ENCODE results near the gene DSTN. TPM values are rescaled to one million over a fixed set of nuclear protein-coding genes. Genes with fewer than 3 reads are reported as not detected.
A peak's percentile ranks its signal among the peaks of the same experiment; 100 is the strongest.

DSTN gene
- total and polyA plus RNA-seq, 9 of the 15 experiments (the other 6 are each of a cell fraction or from before 2014, with no cell fraction given), result 25.7 to 88.3 (median 61.0) TPM

DNA sequence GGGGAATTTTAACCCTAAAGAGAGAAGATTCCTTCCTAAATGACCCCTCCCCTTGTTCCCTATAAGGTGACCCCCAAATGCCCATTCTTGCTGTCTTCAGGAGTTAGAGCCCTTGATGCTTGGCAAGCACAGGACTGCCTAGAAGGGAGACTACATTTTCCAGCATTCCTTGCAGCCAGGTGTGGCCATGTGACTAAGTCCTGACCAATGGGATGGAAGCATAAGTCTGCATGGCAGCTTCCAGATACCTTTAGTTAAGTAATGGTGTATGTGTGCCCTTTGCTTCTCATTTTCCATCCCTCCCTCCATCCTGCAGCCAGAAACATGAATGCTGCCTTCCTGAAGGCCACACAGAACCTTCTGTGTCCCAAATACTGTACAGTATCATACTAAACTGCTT, 44.2 kb upstream of the DSTN start:
- Histone ChIP-seq H3K9ac (ENCODE audit: insufficient read depth in 1 of 2, low read depth in 2 of 2, low read length in 2 of 2) (no peak overlapping the region), H3K79me2 (ENCODE audit: control insufficient read depth, insufficient read depth, low read length) (no peaks in the 10 kb centered on the region), H4K20me1 (replicated peaks; ENCODE audit: control insufficient read depth, insufficient read depth, low read length) (no peaks in the 10 kb centered on the region), H3K27ac (ENCODE audit: extremely low read depth, low read depth, low read length) (no peak overlapping the region), H3K4me3 (no peak overlapping the region), H3K4me2 (ENCODE audit: insufficient read depth, low read length) (no peak overlapping the region), H2AFZ (ENCODE audit: low read depth, low read length) (peak overlapping the region; percentile 77; the same call in 1 of the 2 replicates), H3K9me3 (replicated peaks; ENCODE audit: control insufficient read depth, insufficient read depth, low read depth, low read length) (no peaks in the 10 kb centered on the region), H3K9me1 (ENCODE audit: control insufficient read depth, insufficient read depth, low read length) (no peaks in the 10 kb centered on the region), H3K27me3 (ENCODE audit: control insufficient read depth in 2 of 2, insufficient read depth in 2 of 2, low read length in 2 of 2) (peaks cover 0 to 19% of the 10 kb centered on the region in 2 experiments; a peak in 2 of 5 replicates), H3K4me1 (replicated peaks in 1 of 2; ENCODE audit: control insufficient read depth in 2 of 2, insufficient read depth in 2 of 2, low read length in 2 of 2) (0 out of 5 replicates have a peak, but pooled peaks cover 0 to under 1% of the 10 kb centered on the region in 2 experiments), H3K36me3 (ENCODE audit: control insufficient read depth, insufficient read depth, low read length) (no peaks in the 10 kb centered on the region)
- in situ Hi-C loops (cut with MboI), result no loop called here
- FAIRE-seq (peak; percentile 78), ATAC-seq (peak; percentile 92), DNase-seq (ENCODE audit: extremely low read depth in 1 of 4, low spot score in 3 of 4) (peak; percentile 28 to 48 (median 46))
- intact Hi-C loops (cut with micrococcal nuclease), result no loop called here
- ChIA-PET CTCF (ENCODE audit: low intra/inter-chr PET ratio) (no interaction called here), POLR2A (no interaction called here)
- BruUV-seq (replicated peaks), result no TSS peak
- TF ChIP-seq, protein P1, sequence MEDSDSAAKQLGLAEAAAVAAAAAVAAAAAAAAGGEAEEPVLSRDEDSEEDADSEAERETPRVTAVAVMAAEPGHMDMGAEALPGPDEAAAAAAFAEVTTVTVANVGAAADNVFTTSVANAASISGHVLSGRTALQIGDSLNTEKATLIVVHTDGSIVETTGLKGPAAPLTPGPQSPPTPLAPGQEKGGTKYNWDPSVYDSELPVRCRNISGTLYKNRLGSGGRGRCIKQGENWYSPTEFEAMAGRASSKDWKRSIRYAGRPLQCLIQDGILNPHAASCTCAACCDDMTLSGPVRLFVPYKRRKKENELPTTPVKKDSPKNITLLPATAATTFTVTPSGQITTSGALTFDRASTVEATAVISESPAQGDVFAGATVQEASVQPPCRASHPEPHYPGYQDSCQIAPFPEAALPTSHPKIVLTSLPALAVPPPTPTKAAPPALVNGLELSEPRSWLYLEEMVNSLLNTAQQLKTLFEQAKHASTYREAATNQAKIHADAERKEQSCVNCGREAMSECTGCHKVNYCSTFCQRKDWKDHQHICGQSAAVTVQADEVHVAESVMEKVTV (CRISPR knock-in tag; IDR thresholded peaks at IDR 0.05), result no peak
- TF ChIP-seq ZNF224 (CRISPR knock-in tag; IDR thresholded peaks at IDR 0.05) (no peak), ZNF785 (CRISPR knock-in tag; IDR thresholded peaks at IDR 0.05) (no peak), CHD4 (IDR thresholded peaks at IDR 0.05; ENCODE audit: insufficient read depth, insufficient replicate concordance, low read depth, low read length, poor library complexity, severe bottlenecking) (no peak), KLF10 (CRISPR knock-in tag; IDR thresholded peaks at IDR 0.05) (no peak), LEF1 (IDR thresholded peaks at IDR 0.05) (no peak), FOXK2 (conservative IDR thresholded peaks at IDR 0.05 in 1 of 2, IDR thresholded peaks at IDR 0.05 in 1 of 2; ENCODE audit: low read depth in 2 of 2) (no peak), MYC (IDR thresholded peaks at IDR 0.05; ENCODE audit: low read depth, low read length) (no peak), MYC (CRISPR knock-in tag; IDR thresholded peaks at IDR 0.05; ENCODE audit: borderline replicate concordance, low read depth) (no peak), ZNF197 (CRISPR knock-in tag; IDR thresholded peaks at IDR 0.05; ENCODE audit: low read depth) (no peak), NFYB (IDR thresholded peaks at IDR 0.05; ENCODE audit: extremely low read depth, insufficient read length) (peak; percentile 9), C11orf30 (IDR thresholded peaks at IDR 0.05; ENCODE audit: low read depth) (no peak), MCM2 (IDR thresholded peaks at IDR 0.05; ENCODE audit: low read depth) (no peak), TAF9B (IDR thresholded peaks at IDR 0.05; ENCODE audit: partially characterized antibody) (no peak), NCOA2 (IDR thresholded peaks at IDR 0.05; ENCODE audit: partially characterized antibody in 2 of 2) (no peak), RBFOX2 (IDR thresholded peaks at IDR 0.05; ENCODE audit: low read depth, low read length) (no peak)
- TF ChIP-seq, protein P2, sequence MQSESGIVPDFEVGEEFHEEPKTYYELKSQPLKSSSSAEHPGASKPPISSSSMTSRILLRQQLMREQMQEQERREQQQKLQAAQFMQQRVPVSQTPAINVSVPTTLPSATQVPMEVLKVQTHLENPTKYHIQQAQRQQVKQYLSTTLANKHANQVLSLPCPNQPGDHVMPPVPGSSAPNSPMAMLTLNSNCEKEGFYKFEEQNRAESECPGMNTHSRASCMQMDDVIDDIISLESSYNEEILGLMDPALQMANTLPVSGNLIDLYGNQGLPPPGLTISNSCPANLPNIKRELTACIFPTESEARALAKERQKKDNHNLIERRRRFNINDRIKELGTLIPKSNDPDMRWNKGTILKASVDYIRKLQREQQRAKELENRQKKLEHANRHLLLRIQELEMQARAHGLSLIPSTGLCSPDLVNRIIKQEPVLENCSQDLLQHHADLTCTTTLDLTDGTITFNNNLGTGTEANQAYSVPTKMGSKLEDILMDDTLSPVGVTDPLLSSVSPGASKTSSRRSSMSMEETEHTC (IDR thresholded peaks at IDR 0.05), result no peak
- TF ChIP-seq, protein P3, sequence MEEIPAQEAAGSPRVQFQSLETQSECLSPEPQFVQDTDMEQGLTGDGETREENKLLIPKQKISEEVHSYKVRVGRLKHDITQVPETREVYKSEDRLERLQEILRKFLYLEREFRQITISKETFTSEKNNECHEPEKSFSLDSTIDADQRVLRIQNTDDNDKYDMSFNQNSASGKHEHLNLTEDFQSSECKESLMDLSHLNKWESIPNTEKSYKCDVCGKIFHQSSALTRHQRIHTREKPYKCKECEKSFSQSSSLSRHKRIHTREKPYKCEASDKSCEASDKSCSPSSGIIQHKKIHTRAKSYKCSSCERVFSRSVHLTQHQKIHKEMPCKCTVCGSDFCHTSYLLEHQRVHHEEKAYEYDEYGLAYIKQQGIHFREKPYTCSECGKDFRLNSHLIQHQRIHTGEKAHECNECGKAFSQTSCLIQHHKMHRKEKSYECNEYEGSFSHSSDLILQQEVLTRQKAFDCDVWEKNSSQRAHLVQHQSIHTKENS (CRISPR knock-in tag; IDR thresholded peaks at IDR 0.05), result no peak
- TF ChIP-seq, protein P4, sequence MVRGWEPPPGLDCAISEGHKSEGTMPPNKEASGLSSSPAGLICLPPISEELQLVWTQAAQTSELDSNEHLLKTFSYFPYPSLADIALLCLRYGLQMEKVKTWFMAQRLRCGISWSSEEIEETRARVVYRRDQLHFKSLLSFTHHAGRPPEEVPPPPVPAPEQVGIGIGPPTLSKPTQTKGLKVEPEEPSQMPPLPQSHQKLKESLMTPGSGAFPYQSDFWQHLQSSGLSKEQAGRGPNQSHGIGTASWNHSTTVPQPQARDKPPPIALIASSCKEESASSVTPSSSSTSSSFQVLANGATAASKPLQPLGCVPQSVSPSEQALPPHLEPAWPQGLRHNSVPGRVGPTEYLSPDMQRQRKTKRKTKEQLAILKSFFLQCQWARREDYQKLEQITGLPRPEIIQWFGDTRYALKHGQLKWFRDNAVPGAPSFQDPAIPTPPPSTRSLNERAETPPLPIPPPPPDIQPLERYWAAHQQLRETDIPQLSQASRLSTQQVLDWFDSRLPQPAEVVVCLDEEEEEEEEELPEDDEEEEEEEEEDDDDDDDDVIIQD (CRISPR knock-in tag; IDR thresholded peaks at IDR 0.05), result no peak
